NCI-H748 (cell line): Measurements from ENCODE around the gene SNRPA.
"Not testable (repeated sequence)": the region's sequence is repeated elsewhere in the genome, so short reads cannot be mapped to it uniquely, and the experiment has no call there.

Experiments used
- DNase-seq: peaks from one replicate; lab custom pipeline; 2025; ENCODE audit not compliant: unreplicated experiment; lab: John Stamatoyannopoulos, UW

SNRPA gene

GRCh38 chr19:40776364-40776763, 25.4 kb downstream of the SNRPA start:
- DNase-seq = no peak

- DNase-seq = peak; percentile 98
These were observed 26.1 kb downstream of the SNRPA start for GRCh38 chr19:40776932-40777644.

- DNase-seq = no peak
These were observed 26.6 kb downstream of the SNRPA start for GRCh38 chr19:40777645-40777936.

GRCh38 chr19:40777937-40778705, 27.1 kb downstream of the SNRPA start, which contains the start of gene RAB4B:
Gene RAB4B, plus strand, starts transcription at chr19:40778247. Its CDS starts 129 bp downstream, at chr19:40778376.
- peak; percentile 100 for DNase-seq

GRCh38 chr19:40778706-40779284, 27.8 kb downstream of the SNRPA start:
- DNase-seq = no peak

GRCh38 chr19:40780582-40780981, 29.6 kb downstream of the SNRPA start:
- DNase-seq = no peak

- DNase-seq = no peak
These were observed 30.1 kb downstream of the SNRPA start for GRCh38 chr19:40781140-40781539.

GRCh38 chr19:40783711-40784110, 32.7 kb downstream of the SNRPA start:
- DNase-seq = no peak

GRCh38 chr19:40784146-40784545, 33.1 kb downstream of the SNRPA start:
- not testable (repeated sequence) for DNase-seq

GRCh38 chr19:40785526-40785925, 34.5 kb downstream of the SNRPA start:
- DNase-seq = no peak

- DNase-seq = no peak
These were observed 35.3 kb downstream of the SNRPA start for GRCh38 chr19:40786060-40787037.

- DNase-seq = no peak
These were observed 40.3 kb downstream of the SNRPA start for GRCh38 chr19:40791349-40791748.

GRCh38 chr19:40791996-40792395, 41.0 kb downstream of the SNRPA start:
- no peak for DNase-seq

- no peak for DNase-seq
These were observed 46.4 kb downstream of the SNRPA start for GRCh38 chr19:40797166-40797962.

GRCh38 chr19:40797963-40798682, 47.1 kb downstream of the SNRPA start:
- DNase-seq = peak; percentile 88

GRCh38 chr19:40798683-40799557, 47.9 kb downstream of the SNRPA start, which contains the start of gene EGLN2:
Gene EGLN2, plus strand, starts transcription at chr19:40799191. Its CDS starts 1,382 bp downstream, at chr19:40800573.
- peak; percentile 100 for DNase-seq

GRCh38 chr19:40799558-40800338, 48.7 kb downstream of the SNRPA start:
- no peak for DNase-seq
